IMR-90 (cell line): ENCODE data around the gene TXNDC8. TPM values are rescaled to one million over a fixed set of nuclear protein-coding genes. Genes with fewer than 3 reads are reported as not detected.

Experiments used
- ATAC-seq: fragments of 200-7000 bp; cut with Tn5 transposase; 2 replicates; pipeline ENCODE4 v1.9.1; 2020; ENCODE audit warnings: low read depth, mild to moderate bottlenecking, moderate library complexity
- BruUV-seq: library from RNA; stranded (reverse); fragments of 400-500 nt; replicated peaks from 2 replicates; lab custom pipeline; 2021; lab: Mats Ljungman, UMichigan
- CTCF ChIA-PET: fragments of 300-600 bp; formaldehyde crosslinking; extraction: SDS; loops from one replicate; lab custom pipeline; 2021; ENCODE audit warnings: antibody characterized with exemption; lab: Yijun Ruan, JAX
- POLR2A ChIA-PET: fragments of 300-600 bp; sonication (Branson Sonifier 250); formaldehyde crosslinking; loops from one replicate; lab custom pipeline; 2022; ENCODE audit warnings: antibody characterized with exemption; ENCODE audit not compliant: unreplicated experiment; lab: Charles Lee
- DNase-seq: peaks from one replicate; pipeline ENCODE4 v3.0.0; 2013
- H2AFZ ChIP-seq: replicated peaks from 2 replicates; pipeline ENCODE3; 2013; ENCODE audit warnings: low read length, mild to moderate bottlenecking; ENCODE audit not compliant: poor library complexity
- H2AK5ac ChIP-seq: 2 replicates; pipeline ENCODE4 v1.6.1; 2013; ENCODE audit warnings: low read depth, low read length, inconsistent platforms
- H2AK9ac ChIP-seq: replicated peaks from 2 replicates; pipeline ENCODE3; 2013; ENCODE audit warnings: mild to moderate bottlenecking, low read depth, low read length, moderate library complexity; ENCODE audit not compliant: poor library complexity
- H2BK120ac ChIP-seq: 2 replicates; pipeline ENCODE4 v1.6.1; 2013; ENCODE audit warnings: low read depth, low read length, inconsistent platforms
- H2BK15ac ChIP-seq: 3 replicates; pipeline ENCODE4 v1.6.1; 2013; ENCODE audit warnings: low read depth, low read length, inconsistent platforms
- H2BK20ac ChIP-seq: 2 replicates; pipeline ENCODE4 v1.6.1; 2013; ENCODE audit warnings: low read depth, mild to moderate bottlenecking, inconsistent platforms, low read length, moderate library complexity
- H2BK5ac ChIP-seq: 2 replicates; pipeline ENCODE4 v1.6.1; 2013; ENCODE audit warnings: mild to moderate bottlenecking, low read depth, low read length, inconsistent platforms; ENCODE audit not compliant: poor library complexity, severe bottlenecking
- H3K14ac ChIP-seq: replicated peaks from 2 replicates; pipeline ENCODE4 v1.6.1; 2013; ENCODE audit warnings: low read depth, low read length, inconsistent platforms
- H3K18ac ChIP-seq: 2 replicates; pipeline ENCODE4 v1.6.1; 2013; ENCODE audit warnings: low read depth, low read length, control low read depth
- H3K23ac ChIP-seq: 2 replicates; pipeline ENCODE4 v1.6.1; 2013; ENCODE audit warnings: low read depth, low read length, inconsistent platforms
- H3K27ac ChIP-seq: 2 replicates; pipeline ENCODE4 v1.5.1; 2013; ENCODE audit warnings: mild to moderate bottlenecking, control low read depth, low read length; ENCODE audit not compliant: insufficient read depth
- H3K27me3 ChIP-seq: 2 replicates; pipeline ENCODE4 v1.6.1; 2013; ENCODE audit warnings: low read length; ENCODE audit not compliant: control insufficient read depth, insufficient read depth
- H3K36me3 ChIP-seq: 2 replicates; pipeline ENCODE4 v1.6.1; 2013; ENCODE audit warnings: low read length, mixed read lengths; ENCODE audit not compliant: control insufficient read depth, insufficient read depth
- H3K4ac ChIP-seq: 2 replicates; pipeline ENCODE4 v1.6.1; 2013; ENCODE audit warnings: low read depth, low read length, inconsistent platforms
- H3K4me1 ChIP-seq: 2 replicates; pipeline ENCODE4 v1.6.1; 2013; ENCODE audit warnings: low read length, mixed read lengths; ENCODE audit not compliant: control insufficient read depth, insufficient read depth
- H3K4me2 ChIP-seq: 2 replicates; pipeline ENCODE4 v1.6.1; 2013; ENCODE audit warnings: low read depth, mild to moderate bottlenecking, control low read depth, low read length, moderate library complexity
- H3K4me3 ChIP-seq: 2 replicates; pipeline ENCODE4 v1.5.1; 2013; ENCODE audit warnings: low read depth, mild to moderate bottlenecking, control low read depth, low read length, moderate library complexity; ENCODE audit not compliant: insufficient read depth
- H3K56ac ChIP-seq: 2 replicates; pipeline ENCODE4 v1.6.1; 2013; ENCODE audit warnings: low read length, inconsistent platforms; ENCODE audit not compliant: insufficient read depth; ENCODE audit errors: extremely low read depth
- H3K79me1 ChIP-seq, 2 experiments: 2 replicates each; pipeline ENCODE4 v1.6.1; 2013; ENCODE audit warnings: low read length in 2 of 2, inconsistent platforms in 1 of 2, low read depth in 1 of 2
- H3K9ac ChIP-seq: 2 replicates; pipeline ENCODE4 v1.6.1; 2013; ENCODE audit warnings: low read depth, low read length, control low read depth
- H3K9me1 ChIP-seq: 2 replicates; pipeline ENCODE4 v1.6.1; 2013; ENCODE audit warnings: low read length, inconsistent platforms; ENCODE audit not compliant: insufficient read depth
- H3K9me3 ChIP-seq: 2 replicates; pipeline ENCODE4 v1.6.1; 2013; ENCODE audit warnings: low read length; ENCODE audit not compliant: control insufficient read depth, insufficient read depth
- H4K20me1 ChIP-seq: 2 replicates; pipeline ENCODE4 v1.6.1; 2013; ENCODE audit warnings: low read length, inconsistent platforms; ENCODE audit not compliant: insufficient read depth
- H4K5ac ChIP-seq: 2 replicates; pipeline ENCODE4 v1.6.1; 2013; ENCODE audit warnings: mild to moderate bottlenecking, low read depth, low read length, control low read depth
- H4K8ac ChIP-seq, 2 experiments: 2 replicates each; pipeline ENCODE4 v1.6.1; 2013; ENCODE audit warnings: low read depth in 2 of 2, low read length in 2 of 2, control low read depth in 1 of 2, inconsistent platforms in 1 of 2
- H4K91ac ChIP-seq: 2 replicates; pipeline ENCODE4 v1.6.1; 2013; ENCODE audit warnings: low read depth, low read length, inconsistent platforms; ENCODE audit not compliant: insufficient read depth
- CTCF ChIP-seq: conservative IDR thresholded peaks from 2 replicates; pipeline ENCODE4 v1.5.1; 2012; ENCODE audit warnings: mild to moderate bottlenecking, low read depth, low read length, improper control_type of control experiment
- ELK1 ChIP-seq: fragments of 150-350 bp; IDR thresholded peaks from 2 replicates; pipeline ENCODE4 v1.6.1; 2016; ENCODE audit warnings: low read depth, mild to moderate bottlenecking, low read length, moderate library complexity, borderline replicate concordance
- FOS ChIP-seq: fragments of 150-350 bp; IDR thresholded peaks from 2 replicates; pipeline ENCODE4 v1.6.1; 2016; ENCODE audit warnings: low read depth, low read length
- MAFK ChIP-seq: IDR thresholded peaks from 2 replicates; pipeline ENCODE4 v1.6.1; 2012; ENCODE audit warnings: low read depth, low read length, improper control_type of control experiment
- MAZ ChIP-seq: IDR thresholded peaks from 2 replicates; pipeline ENCODE4 v1.6.1; 2012; ENCODE audit warnings: low read depth, mild to moderate bottlenecking, low read length, improper control_type of control experiment, moderate library complexity, borderline replicate concordance
- MXI1 ChIP-seq: IDR thresholded peaks from 2 replicates; pipeline ENCODE4 v1.6.1; 2012; ENCODE audit warnings: low read depth, mild to moderate bottlenecking, low read length, moderate library complexity, borderline replicate concordance
- POLR2A ChIP-seq: IDR thresholded peaks from 2 replicates; pipeline ENCODE4 v1.6.1; 2012; ENCODE audit warnings: mild to moderate bottlenecking, low read depth, low read length
- RCOR1 ChIP-seq: IDR thresholded peaks from 2 replicates; pipeline ENCODE4 v1.6.1; 2012; ENCODE audit warnings: mild to moderate bottlenecking, low read length, improper control_type of control experiment; ENCODE audit not compliant: insufficient replicate concordance
- RFX5 ChIP-seq: IDR thresholded peaks from 2 replicates; pipeline ENCODE4 v1.8.0; 2012; ENCODE audit warnings: low read depth, mild to moderate bottlenecking, low read length, moderate library complexity
- USF2 ChIP-seq: fragments of 150-350 bp; IDR thresholded peaks from 2 replicates; pipeline ENCODE4 v1.6.1; 2017; ENCODE audit warnings: mild to moderate bottlenecking, antibody characterized with exemption, low read length, low read depth
- WGBS, 2 experiments: methylation state at CpG; one replicate each; pipeline versions ENCODE4 v1.1.5 to v1.1.7; 2013; ENCODE audit warnings: missing lambda C conversion rate in 2 of 2; ENCODE audit not compliant: insufficient read length in 1 of 2; ENCODE audit errors: extremely low coverage in 2 of 2; 5-methylcytosine and 5-hydroxymethylcytosine counted together
- dilution Hi-C: fragments of 300-500 bp; cut with HindIII; formaldehyde crosslinking; loops from one replicate; pipeline ENCODE4 v1.14.3; 2018; ENCODE audit warnings: low sequenced_read_pairs; ENCODE audit not compliant: unreplicated experiment
- in situ Hi-C: fragments of 300-500 bp; cut with MboI; formaldehyde crosslinking; loops from 3 replicates; pipeline ENCODE4 v1.14.3; 2019; ENCODE audit warnings: low sequenced_read_pairs, inconsistent platforms, mixed read lengths
- intact Hi-C: fragments of 100-400 bp; cut with micrococcal nuclease; formaldehyde crosslinking; loops from 2 replicates; pipeline ENCODE4 v1.10.0; 2022
- polyA plus RNA-seq, 3 experiments: library from polyadenylated mRNA; depleted of rRNA; stranded (reverse); fragments of >200 nt; gene quantifications; 2 replicates each; pipeline ENCODE4 v1.2.3, GENCODE V29; 2012; ENCODE audit warnings: low replicate concordance in 1 of 3
- total RNA-seq: library from RNA; depleted of rRNA; stranded (reverse); fragments of >200 nt; gene quantifications from 2 replicates; pipeline ENCODE4 v1.2.3, GENCODE V29; 2012

The TXNDC8 gene
- total and polyA plus RNA-seq, 2 of the 4 experiments (the other 2 are of a cell fraction): not detected

- WGBS, 2 experiments: no CpG with 5 or more reads among the region's 1 CpG
- Histone ChIP-seq H3K79me1 (no peaks in the 10 kb centered on the region), H2AK5ac (no peak overlapping the region), H2BK5ac (no peak overlapping the region), H4K8ac (no peak overlapping the region), H2BK15ac (no peak overlapping the region), H2AFZ (no peak overlapping the region), H3K36me3 (no peaks in the 10 kb centered on the region), H4K91ac (no peak overlapping the region), H3K9me1 (no peaks in the 10 kb centered on the region), H4K5ac (no peak overlapping the region), H3K14ac (no peak overlapping the region), H3K9me3 (no peaks in the 10 kb centered on the region), H4K20me1 (no peaks in the 10 kb centered on the region), H2AK9ac (no peak overlapping the region), H3K4me3 (no peak overlapping the region), H3K23ac (no peak overlapping the region), H2BK20ac (no peak overlapping the region), H3K9ac (no peak overlapping the region), H3K4me2 (no peak overlapping the region), H3K56ac (no peak overlapping the region), H3K27me3 (no peaks in the 10 kb centered on the region), H3K27ac (no peak overlapping the region), H2BK120ac (no peak overlapping the region), H3K18ac (no peak overlapping the region), H3K4ac (no peak overlapping the region), H3K4me1 (no peaks in the 10 kb centered on the region)
- ChIA-PET POLR2A (no interaction called here), CTCF (no interaction called here)
- ATAC-seq (no peak), DNase-seq (no peak)
- no TSS peak for BruUV-seq
- dilution Hi-C loops (no loop called here), in situ Hi-C loops (no loop called here), intact Hi-C loops (no loop called here)
- TF ChIP-seq RCOR1 (no peak), POLR2A (no peak), CTCF (no peak), MAFK (no peak), MXI1 (no peak), ELK1 (no peak), MAZ (no peak), USF2 (no peak), FOS (no peak), RFX5 (no peak)
Observed at GRCh38 chr9:110266795-110267194, 70.9 kb downstream of the TXNDC8 start.
